GM11168 (cell line): ENCODE measurements around the gene SARDH.

ENCODE experiments used
- in situ Hi-C: fragments of 300-500 bp; cut with MboI; formaldehyde crosslinking; loops from one replicate; pipeline ENCODE4 v1.12.0; 2022; ENCODE audit warnings: low sequenced_read_pairs; ENCODE audit not compliant: unreplicated experiment

Gene SARDH

DNA sequence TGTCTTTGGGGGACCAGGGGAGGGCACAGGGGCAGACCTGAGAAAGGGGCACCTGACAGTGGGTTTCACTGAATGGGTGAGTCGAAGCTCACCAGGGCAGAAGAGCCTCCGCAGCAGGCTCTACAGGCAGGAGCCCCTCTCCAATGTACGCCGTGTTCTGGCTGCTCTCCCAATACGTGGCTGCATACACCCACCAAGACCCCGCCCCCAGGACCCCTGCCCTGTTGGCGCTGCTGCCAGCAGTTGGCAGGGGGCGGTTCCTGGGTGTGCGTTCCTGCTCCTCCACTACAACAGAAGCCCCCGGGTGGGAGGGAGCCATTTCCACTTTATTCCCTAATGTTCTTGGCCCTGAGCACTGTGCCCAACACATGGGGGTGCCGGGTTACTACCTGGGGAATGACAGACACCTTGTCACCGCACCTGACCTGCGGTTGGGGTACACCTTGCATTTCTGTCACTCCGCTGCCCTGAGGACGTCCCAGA, 30.3 kb downstream of the SARDH start:
- in situ Hi-C loops, result no loop called here

GRCh38 chr9:133707065-133707762, 30.9 kb downstream of the SARDH start:
- in situ Hi-C loops, result no loop called here

DNA sequence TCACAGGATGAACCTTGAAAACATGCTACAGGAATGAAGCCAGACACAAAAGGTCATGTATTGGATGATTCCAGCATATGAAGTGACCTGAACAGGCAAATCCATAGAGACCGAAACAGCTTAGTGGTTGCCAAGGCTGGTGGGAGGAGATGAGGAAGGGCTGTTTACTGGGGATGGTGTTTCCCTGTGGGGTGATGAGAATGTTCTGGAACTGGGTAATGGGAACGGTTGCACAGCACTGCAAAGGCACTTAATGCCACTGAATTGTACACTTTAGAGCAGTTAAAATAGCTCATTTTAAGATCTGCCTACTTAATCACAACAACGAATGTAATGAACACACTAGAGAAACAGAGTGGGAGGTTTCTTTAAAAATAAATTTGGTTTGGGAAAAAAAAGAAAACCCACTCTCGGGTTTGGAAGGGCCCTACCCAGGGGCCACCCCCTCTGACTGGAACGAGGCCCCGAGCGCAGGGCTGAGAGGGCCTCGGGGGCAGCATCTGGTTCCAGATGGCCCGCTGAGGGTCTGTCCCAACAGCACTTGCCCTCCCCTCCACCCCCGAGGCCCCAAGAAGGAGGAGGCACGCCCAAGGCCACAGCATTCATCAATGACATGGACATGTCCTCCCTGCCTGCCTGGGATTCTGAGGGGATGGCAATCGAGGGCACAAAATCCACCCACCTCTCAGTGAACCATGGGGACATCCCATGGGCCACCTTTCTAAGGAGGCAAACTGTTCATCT, 31.7 kb downstream of the SARDH start:
- in situ Hi-C loops, result no loop called here

DNA sequence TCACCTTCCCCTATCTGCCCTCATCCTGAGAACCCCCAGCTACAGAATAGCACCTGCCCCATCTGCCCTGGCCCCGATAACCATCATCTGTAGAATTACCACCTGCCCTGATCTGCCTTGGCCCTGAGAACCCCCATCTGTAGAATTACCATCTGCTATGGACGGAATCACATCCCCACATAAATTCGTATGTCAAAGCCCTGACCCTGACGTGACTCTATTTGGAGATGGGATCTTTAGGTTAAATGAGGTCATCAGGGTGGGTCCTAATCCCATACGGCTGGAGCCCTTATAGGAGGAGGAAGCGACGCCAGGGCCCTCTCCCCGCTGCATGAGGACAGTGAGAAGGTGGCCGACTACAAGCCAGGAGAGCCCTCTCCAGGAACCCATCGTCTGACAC, 32.6 kb downstream of the SARDH start:
- in situ Hi-C loops, result no loop called here

DNA sequence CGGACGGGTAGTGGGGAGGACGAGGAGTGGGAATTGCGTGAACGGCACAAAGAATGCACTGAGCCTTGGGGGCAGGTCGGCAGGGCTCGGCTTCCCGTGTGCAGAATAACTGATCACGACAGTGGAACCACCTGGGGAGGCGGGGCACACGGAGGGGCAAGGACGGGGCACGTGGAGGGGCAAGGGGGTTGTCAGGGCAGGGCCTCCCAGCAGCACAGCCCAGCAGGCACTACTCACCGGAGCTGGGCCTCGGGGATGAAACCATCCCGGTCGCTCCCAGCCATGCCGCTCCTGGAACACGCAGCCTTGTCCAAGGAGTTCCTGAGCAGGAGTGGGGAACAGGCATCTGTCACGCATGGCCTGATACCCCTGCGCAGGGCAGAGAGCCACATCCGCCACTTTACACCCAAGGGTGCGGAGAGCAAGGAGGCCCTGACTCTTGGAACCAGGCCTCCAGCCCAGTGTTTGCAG, 33.4 kb downstream of the SARDH start:
- in situ Hi-C loops, result no loop called here

DNA sequence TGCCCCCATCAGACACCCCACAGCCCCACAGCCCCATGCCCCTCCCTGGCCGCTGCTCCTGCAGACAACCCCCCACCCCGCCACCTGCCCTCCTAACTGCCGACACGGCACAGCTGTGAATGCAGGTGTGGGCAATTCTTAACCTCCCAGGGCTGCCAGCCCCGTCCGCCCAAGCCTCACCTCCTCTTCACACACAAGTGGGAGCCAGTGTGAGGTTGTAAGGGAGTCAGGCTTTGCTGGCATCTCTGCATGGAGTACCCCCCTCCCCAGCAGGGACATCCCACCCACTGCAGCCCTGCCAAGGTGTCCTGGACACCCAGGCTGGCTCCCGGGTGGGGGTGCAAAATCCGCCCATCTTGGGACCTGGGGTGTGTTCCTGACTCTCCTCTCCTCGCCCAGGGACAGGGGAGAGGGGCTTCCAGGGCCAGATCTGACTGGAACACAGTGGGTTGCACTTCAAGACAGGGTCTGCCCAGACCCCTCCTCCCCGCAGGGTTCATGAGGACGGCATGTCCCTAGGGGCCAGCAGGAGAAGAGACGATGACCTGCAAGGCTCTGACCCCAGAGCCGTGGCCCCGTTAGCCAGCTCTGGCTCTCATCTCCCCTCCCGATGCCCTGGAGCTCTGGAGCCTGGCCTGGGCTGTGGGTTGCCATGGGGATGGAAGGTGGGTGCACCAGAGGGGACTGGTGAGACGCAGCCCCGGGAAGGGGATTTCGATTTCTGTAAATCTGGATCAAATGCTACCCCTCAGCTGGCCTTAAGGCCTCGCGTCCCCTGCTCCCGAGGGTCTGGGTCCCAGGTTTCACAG, 34.4 kb downstream of the SARDH start:
- in situ Hi-C loops, result no loop called here

DNA sequence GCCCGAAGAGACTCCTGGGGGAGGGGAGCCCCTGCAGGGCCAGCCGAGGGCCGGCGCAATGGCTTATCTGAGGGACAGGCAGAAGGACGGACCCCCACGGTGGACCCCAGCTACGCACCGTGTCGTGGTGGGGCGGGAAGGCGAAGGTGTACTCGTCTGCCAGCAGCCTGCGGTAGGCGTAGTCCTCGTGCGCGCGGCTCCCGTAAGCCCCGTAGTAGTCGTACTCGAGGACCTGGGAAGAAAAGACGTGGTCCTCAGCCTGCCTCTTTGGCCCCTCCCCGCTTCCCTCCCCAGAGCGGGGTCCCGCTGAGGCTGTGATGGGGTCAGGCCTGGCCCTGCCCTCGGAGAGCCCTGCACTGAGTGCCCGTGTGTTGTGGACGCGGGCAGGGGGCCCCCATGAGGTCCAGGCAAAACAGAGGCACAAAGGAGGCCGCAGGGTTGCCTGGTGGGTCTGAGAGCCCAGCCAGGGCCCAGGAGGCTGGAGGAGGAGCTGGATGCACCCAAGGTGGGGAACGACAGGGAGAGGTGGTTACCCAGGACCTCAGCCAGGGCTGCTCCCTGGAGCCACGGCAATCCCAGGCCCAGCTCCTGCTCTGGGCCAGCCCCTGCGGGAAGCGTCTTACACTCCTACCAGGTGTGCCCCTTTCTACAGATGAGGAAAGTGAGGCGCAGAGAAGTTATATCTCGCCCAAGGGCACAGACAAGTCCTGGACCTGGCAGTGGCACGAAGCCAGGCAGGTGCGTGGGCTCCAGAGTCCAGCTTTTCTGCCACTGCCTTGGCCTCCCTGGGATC, 35.2 kb downstream of the SARDH start:
- in situ Hi-C loops, result no loop called here

DNA sequence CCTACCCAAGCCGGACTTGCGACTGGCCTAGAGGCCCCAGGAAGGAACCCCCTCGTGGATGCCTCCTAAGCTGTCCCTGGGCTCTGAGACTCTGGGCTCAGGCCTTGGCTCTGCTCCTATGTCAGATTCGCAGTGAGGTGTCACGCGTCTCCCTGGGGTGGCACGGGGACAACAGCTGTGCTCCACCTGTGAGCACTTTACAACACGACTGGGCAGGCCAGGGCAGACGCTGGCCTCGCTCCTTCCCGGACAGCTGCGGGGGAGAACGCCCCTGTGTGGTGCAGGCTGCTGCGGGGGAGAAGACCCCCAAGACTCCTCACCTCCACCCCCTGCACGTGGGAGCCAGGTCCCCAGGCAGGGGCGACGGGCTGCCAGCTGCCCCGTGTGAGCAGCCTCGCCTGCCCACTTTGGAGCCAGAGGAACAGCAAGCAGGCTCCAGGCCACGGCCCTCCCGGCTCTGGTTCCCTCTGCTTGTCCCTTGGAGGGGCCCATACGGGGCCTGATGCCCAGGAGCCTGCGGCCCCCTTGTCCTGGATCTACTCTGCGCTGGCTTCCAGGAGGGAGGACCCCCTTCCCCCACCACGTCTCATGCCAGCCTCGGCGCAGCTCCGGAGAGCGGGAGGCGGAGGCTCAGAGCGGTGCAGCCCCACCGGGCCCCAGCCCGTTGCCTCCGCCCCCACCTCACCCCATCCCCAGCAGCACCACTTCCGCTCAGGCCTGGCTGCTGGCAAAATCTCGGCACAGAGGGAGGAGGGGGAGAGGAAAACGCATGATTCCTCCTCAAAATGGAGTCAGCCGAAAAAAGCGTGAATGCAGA, 36.0 kb downstream of the SARDH start:
- in situ Hi-C loops, result no loop called here

GRCh38 chr9:133701321-133701980, 36.7 kb downstream of the SARDH start:
- in situ Hi-C loops, result no loop called here

- in situ Hi-C loops, result no loop called here
These were observed 37.3 kb downstream of the SARDH start for GRCh38 chr9:133700819-133701320.

DNA sequence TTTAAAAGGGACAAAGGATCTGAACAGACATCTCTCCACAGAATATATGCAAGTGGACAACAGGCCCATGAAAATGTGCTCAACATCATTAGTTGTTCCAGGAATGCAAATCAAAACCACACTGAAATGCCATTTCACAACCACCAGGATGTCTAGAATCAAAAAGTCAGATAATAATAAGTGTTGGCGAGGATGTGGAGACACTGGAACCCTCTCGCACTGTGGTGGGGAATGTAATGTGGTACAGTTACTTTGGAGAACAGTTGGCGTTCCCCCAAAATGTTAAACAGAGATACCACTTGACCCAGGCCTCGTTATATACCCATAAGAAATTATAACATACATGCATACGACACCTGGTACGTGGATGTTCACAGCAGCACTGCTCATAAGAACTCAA, 38.6 kb downstream of the SARDH start:
- in situ Hi-C loops, result no loop called here

DNA sequence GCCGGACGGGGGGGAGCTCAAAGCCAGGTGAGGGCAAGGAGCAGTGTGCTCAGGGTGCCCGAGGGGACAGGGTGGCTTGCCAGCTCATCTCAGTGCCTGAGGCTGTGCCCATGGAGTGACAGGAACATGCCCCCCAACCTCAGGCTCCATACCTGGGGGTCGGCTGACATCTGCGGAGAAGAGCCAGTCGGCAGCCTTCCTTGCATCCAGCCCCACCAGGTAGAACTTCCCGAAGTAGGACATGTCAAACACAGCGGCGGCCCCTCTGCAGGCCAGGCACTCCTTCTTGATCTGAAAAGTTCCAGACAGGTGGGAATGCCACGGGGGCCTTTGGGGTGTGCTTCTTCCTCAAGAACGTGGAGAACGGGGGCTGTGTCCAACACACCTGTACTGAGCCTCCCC, 42.1 kb downstream of the SARDH start:
- in situ Hi-C loops, result no loop called here

DNA sequence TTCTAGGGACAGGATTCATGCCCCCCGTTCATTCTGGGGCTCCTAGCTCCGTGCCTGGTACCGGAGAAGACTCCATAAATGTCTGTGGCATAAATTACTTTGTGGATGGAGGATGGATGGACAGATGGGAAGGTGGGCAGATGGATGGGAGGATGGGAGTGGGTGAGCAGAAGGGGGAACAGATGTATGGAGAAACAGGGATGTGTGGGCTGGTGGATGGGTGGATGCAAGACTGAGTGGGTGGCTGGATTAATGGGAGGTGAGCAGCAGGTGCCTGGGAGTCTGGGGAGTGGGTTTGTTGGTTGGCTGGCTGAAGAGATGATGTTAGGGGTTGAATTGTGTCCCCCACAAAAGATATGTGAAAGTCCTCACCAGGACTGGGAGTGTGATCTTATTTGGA, 43.5 kb downstream of the SARDH start:
- in situ Hi-C loops, result no loop called here

GRCh38 chr9:133693703-133694529, 44.2 kb downstream of the SARDH start:
- in situ Hi-C loops, result no loop called here

GRCh38 chr9:133693116-133693515, 45.0 kb downstream of the SARDH start:
- in situ Hi-C loops, result no loop called here

- in situ Hi-C loops, result no loop called here
These were observed 45.7 kb downstream of the SARDH start for GRCh38 chr9:133692364-133692985.

GRCh38 chr9:133691626-133692363, 46.4 kb downstream of the SARDH start:
- in situ Hi-C loops, result no loop called here
